HepG2 (cell line): ENCODE results near the gene FRMD1.

ENCODE experiments used
- CEBPB ChIP-seq: IDR thresholded peaks from 2 replicates; pipeline ENCODE4 v1.6.1; 2011; ENCODE audit warnings: low read depth, low read length, improper control_type of control experiment, borderline replicate concordance
- EZH2 ChIP-seq: conservative IDR thresholded peaks from 2 replicates; pipeline ENCODE4 v1.6.1; 2012; ENCODE audit warnings: mild to moderate bottlenecking, low read depth, low read length, moderate library complexity
- TP53 ChIP-seq: sonication (generic); formaldehyde crosslinking; conservative IDR thresholded peaks from 2 replicates; pipeline ENCODE4 v1.4.0; 2020; ENCODE audit warnings: missing genetic modification reagents
- TF ChIP-seq, protein P1 (sequence below): sonication (generic); formaldehyde crosslinking; IDR thresholded peaks from 2 replicates; pipeline ENCODE4 v1.4.0; 2020; ENCODE audit warnings: missing genetic modification reagents

GRCh38 chr6:168067081-168067759, 11.8 kb downstream of the FRMD1 start:
- TF ChIP-seq, protein P1, sequence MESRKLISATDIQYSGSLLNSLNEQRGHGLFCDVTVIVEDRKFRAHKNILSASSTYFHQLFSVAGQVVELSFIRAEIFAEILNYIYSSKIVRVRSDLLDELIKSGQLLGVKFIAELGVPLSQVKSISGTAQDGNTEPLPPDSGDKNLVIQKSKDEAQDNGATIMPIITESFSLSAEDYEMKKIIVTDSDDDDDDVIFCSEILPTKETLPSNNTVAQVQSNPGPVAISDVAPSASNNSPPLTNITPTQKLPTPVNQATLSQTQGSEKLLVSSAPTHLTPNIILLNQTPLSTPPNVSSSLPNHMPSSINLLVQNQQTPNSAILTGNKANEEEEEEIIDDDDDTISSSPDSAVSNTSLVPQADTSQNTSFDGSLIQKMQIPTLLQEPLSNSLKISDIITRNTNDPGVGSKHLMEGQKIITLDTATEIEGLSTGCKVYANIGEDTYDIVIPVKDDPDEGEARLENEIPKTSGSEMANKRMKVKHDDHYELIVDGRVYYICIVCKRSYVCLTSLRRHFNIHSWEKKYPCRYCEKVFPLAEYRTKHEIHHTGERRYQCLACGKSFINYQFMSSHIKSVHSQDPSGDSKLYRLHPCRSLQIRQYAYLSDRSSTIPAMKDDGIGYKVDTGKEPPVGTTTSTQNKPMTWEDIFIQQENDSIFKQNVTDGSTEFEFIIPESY (CRISPR knock-in tag): no peak
- TF ChIP-seq CEBPB (no peak), TP53 (no peak), EZH2 (no peak)
